Adrenal gland (tissue), 12 donors: ENCODE data around the gene CHTF18. TPM values are rescaled to one million over a fixed set of nuclear protein-coding genes. Genes with fewer than 3 reads are reported as not detected.

ENCODE experiments used
- DNase-seq, 7 donors: peaks; one replicate each; pipeline ENCODE4 v3.0.0-alpha.2; 2019 to 2020
- H3K27ac ChIP-seq, 5 donors: fragments of 200-600 bp; sonication (generic) in 4 of 5; 1 replicate in 3 of 5; 2 replicates in 2 of 5; pipeline versions ENCODE4 v1.5.1 to v1.8.0; 2016 to 2020; ENCODE audit warnings: mild to moderate bottlenecking in 1 of 5
- H3K27me3 ChIP-seq: fragments of 200-600 bp; 2 replicates; pipeline ENCODE4 v1.8.0; 2021
- H3K36me3 ChIP-seq, 2 donors: fragments of 200-600 bp; replicated peaks in 1 of 2; 1 replicate in 1 of 2; 2 replicates in 1 of 2; pipeline versions ENCODE4 v1.5.1 to v1.8.0; 2018 to 2022
- H3K4me1 ChIP-seq, 2 donors: fragments of 200-600 bp; replicated peaks in 1 of 2; 1 replicate in 1 of 2; 2 replicates in 1 of 2; pipeline versions ENCODE4 v1.5.1 to v1.8.0; 2018 to 2021
- H3K4me3 ChIP-seq, 4 donors: fragments of 200-600 bp; sonication (generic) in 3 of 4; one replicate each; pipeline ENCODE4 v1.5.1; 2016 to 2018
- H3K9me3 ChIP-seq, 3 donors: fragments of 200-600 bp; sonication (generic) in 1 of 3; replicated peaks in 1 of 3; 1 replicate in 2 of 3; 2 replicates in 1 of 3; pipeline versions ENCODE4 v1.5.1 to v1.8.0; 2016 to 2021
- CTCF ChIP-seq, 6 experiments: fragments of 450-650 bp in 4 of 6; fragments of 200-600 bp in 2 of 6; sonication (generic) in 1 of 6; IDR thresholded peaks; 1 replicate in 5 of 6; 2 replicates in 1 of 6; pipeline versions ENCODE4 v1.5.1 to v1.8.0; 2016 to 2021; ENCODE audit warnings: antibody characterized with exemption in 6 of 6, mild to moderate bottlenecking in 2 of 6, moderate library complexity in 1 of 6
- POLR2A ChIP-seq, 2 donors: fragments of 450-650 bp; IDR thresholded peaks; one replicate each; pipeline ENCODE4 v1.6.1; 2017; ENCODE audit warnings: antibody characterized with exemption in 2 of 2, mild to moderate bottlenecking in 2 of 2, moderate library complexity in 1 of 2
- WGBS, 4 donors: extraction: QIAGEN DNeasy Blood & Tissue Kit in 2 of 4; methylation state at CpG; one replicate each; pipeline versions ENCODE4 v1.1.5 to v1.1.7; 2013 to 2017; 5-methylcytosine and 5-hydroxymethylcytosine counted together
- intact Hi-C, 2 donors: fragments of 100-400 bp; cut with DNase I; formaldehyde crosslinking; loops; one replicate each; pipeline versions ENCODE4 v1.14.1 to v1.15.0; 2022 to 2023
- polyA plus RNA-seq, 3 donors: library from polyadenylated mRNA; stranded (reverse); fragments of 200-250 nt in 2 of 3; fragments of 350-450 nt in 1 of 3; fragmentation: Illumina TruSeq in 1 of 3; extraction: RNeasy Lipid Tissue Mini Kit (QIAGEN cat#74804) in 1 of 3; gene quantifications; one replicate each; pipeline ENCODE4 v1.2.3, GENCODE V29; 2013 to 2014
- total RNA-seq, 9 donors: library from RNA; depleted of rRNA in 4 of 9; stranded (reverse); fragments of >200 nt in 4 of 9; fragments of 120-200 nt in 1 of 9; fragmentation: NEBNext Ultra II Directional in 1 of 9; extraction: Animal tissue kit (Norgen Biotek cat#: 25700) in 1 of 9; gene quantifications; one replicate each; pipeline versions ENCODE4 v1.1.0 to v1.2.4, GENCODE V29; 2013 to 2023
- donor health status: healthy with polysubstance abuse.
- donor health status: Bipolar disorder and iron deficiency.
- donor health status: DM: yes; HTN: yes; CAD: no.
- donor health status: DM: no; HTN: no; CAD: no.
- donor health status: DM: no; HTN: no; CAD: no.
- donor health status: DM: yes; HTN: yes; CAD: no.

CHTF18 gene
- total and polyA plus RNA-seq, 12 donors, result 0.29 to 69.8 (median 11.4) TPM

DNA sequence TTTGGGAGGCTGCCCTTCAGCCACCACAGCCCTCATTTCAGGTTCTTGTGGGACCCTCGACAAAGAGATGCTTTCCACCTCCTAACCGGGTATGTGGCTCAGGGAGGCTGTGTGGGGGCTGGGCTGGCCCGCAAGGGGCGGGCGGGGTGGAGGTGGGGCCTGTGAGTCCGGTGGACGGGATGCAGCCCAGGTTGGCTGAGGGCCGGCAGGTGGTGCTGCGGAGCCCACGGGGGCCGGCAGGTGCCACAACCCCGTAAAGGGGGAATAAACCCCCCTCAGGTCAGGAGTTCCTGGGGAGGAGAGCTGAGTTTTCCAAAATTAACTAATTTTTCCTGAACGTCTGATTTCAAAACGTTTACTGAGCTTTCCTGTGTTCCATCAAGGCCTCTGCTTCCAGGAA is 42.7 kb upstream of the CHTF18 start:
- H3K9me3 ChIP-seq, result no peaks in the 10 kb centered on the region
- TF ChIP-seq POLR2A (IDR thresholded peaks at IDR 0.05), result no peak
- no peak for TF ChIP-seq CTCF (IDR thresholded peaks at IDR 0.05)
- WGBS, 4 donors, result 3 to 14% (median 5%) methylated on average over 2 to 14 of the region's 14 CpGs

DNA sequence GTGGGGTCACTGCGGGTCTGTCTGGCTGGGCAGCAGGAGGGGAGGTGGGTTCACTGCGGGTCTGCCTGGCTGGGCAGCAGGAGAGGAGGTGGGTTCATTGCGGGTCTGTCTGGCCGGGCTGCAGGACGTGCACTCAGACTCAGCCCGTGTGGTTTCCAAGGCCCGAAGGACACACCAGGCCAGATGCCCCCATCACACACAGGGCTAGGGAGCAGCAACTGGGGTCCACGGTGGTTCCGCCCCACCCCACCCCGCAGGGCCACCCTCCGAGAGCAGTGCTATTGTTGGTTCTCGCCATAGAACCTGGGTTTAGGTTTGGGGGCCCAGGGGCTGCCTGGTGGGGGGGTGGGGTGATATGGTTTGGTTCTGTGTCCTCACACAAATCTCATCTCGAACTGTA is 41.8 kb upstream of the CHTF18 start:
- WGBS, 4 donors, result 74 to 88% (median 78%) methylated on average over 2 to 13 of the region's 13 CpGs
- Histone ChIP-seq H3K27ac (no peak overlapping the region), H3K27me3 (no peaks in the 10 kb centered on the region), H3K36me3 (no peaks in the 10 kb centered on the region), H3K4me3 (no peak overlapping the region), H3K9me3 (no peaks in the 10 kb centered on the region), H3K4me1 (no peaks in the 10 kb centered on the region)
- intact Hi-C loops, result no loop called here
- TF ChIP-seq CTCF (IDR thresholded peaks at IDR 0.05) (no peak), POLR2A (IDR thresholded peaks at IDR 0.05) (no peak)
- DNase-seq, result no peak

More for the DNA sequence above, 42.7 kb upstream of the CHTF18 start:
- Histone ChIP-seq H3K4me1 (peaks cover 3 to 4% of the 10 kb centered on the region in 2 donors), H3K36me3 (no peaks in the 10 kb centered on the region), H3K27me3 (no peaks in the 10 kb centered on the region), H3K4me3 (no peak overlapping the region), H3K27ac (no peak overlapping the region)
- DNase-seq, result no peak
- intact Hi-C loops, result no loop called here

GRCh38 chr16:747978-748746 is 40.3 kb upstream of the CHTF18 start:
- 73 to 84% (median 79%) methylated on average over 24 to 39 of the region's 39 CpGs for WGBS, 4 donors
- Histone ChIP-seq H3K4me3 (no peak overlapping the region), H3K4me1 (no peaks in the 10 kb centered on the region), H3K27ac (no peak overlapping the region), H3K27me3 (no peaks in the 10 kb centered on the region), H3K36me3 (no peaks in the 10 kb centered on the region), H3K9me3 (no peaks in the 10 kb centered on the region)
- no peak for DNase-seq
- TF ChIP-seq CTCF (IDR thresholded peaks at IDR 0.05), result no peak
- TF ChIP-seq POLR2A (IDR thresholded peaks at IDR 0.05), result no peak
- intact Hi-C loops, result no loop called here

DNA sequence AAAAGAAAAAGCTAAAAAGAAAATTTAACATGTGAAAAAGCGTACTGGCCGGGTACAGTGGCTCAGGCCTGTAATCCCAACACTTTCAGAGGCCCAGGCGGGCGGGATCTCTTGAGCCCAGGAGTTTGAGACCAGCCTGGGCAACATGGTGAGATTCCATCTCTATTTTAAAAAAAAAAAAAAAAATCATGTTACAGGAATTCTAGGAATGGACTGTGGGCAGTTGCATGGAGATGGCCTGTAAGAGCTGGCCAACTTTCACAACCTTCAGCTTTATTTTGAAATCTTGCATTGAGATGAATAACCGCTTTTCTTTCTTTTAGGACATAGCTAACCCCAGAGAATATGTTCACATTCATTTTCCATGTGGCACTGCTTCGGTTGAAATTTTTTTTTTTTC is 39.4 kb upstream of the CHTF18 start:
- no peaks in the 10 kb centered on the region for H3K4me1 ChIP-seq
- no peak overlapping the region for H3K27ac ChIP-seq
- no peaks in the 10 kb centered on the region for H3K27me3 ChIP-seq
- H3K36me3 ChIP-seq, result no peaks in the 10 kb centered on the region
- whole genome bisulfite sequencing, 4 donors, result 74 to 82% (median 78%) methylated on average over 6 of the region's 6 CpGs
- TF ChIP-seq POLR2A (IDR thresholded peaks at IDR 0.05), result no peak
- no peak for TF ChIP-seq CTCF (IDR thresholded peaks at IDR 0.05)
- intact Hi-C loops, result no loop called here
- DNase-seq, result no peak
- no peak overlapping the region for H3K4me3 ChIP-seq
- no peaks in the 10 kb centered on the region for H3K9me3 ChIP-seq
